ENCODE measurements around the gene TMEM218. TPM values are rescaled to one million over a fixed set of nuclear protein-coding genes. Genes with fewer than 3 reads are reported as not detected.

Gene TMEM218
- total RNA-seq, 1 donor from 2014 or later = 8.2 TPM

GRCh38 chr11:125154378-125155099 is 43.1 kb upstream of the TMEM218 start:
- H3K4me3 ChIP-seq (ENCODE audit: low read depth, low read length) = no peak overlapping the region
- TF ChIP-seq CTCF (conservative IDR thresholded peaks at IDR 0.05; ENCODE audit: low read depth, low read length) = no peak
- DNase-seq (ENCODE audit: low read depth) = no peak

GRCh38 chr11:125153837-125154236 is 42.4 kb upstream of the TMEM218 start:
- no peak for TF ChIP-seq CTCF (conservative IDR thresholded peaks at IDR 0.05; ENCODE audit: low read depth, low read length)
- DNase-seq (ENCODE audit: low read depth) = no peak
- no peak overlapping the region for H3K4me3 ChIP-seq (ENCODE audit: low read depth, low read length)

DNA sequence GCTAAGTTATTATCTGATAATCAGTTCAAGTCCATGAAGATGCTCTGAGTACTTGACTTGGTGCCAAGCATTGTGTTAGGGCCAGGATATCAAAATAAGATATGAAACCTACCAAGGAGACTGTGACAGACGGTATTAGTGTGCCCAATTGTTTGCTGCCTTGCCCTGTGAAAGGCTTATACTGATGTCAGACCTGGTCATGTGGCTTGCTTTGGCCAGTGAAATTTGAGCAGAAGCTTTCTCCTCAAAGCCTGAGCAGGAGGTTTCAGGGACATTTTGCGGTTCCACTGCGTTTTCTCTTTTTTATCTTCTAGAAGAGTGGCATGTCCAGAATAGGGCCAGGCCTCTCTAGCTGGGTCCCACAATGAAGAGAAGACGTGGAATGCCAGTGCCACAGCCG is 37.3 kb upstream of the TMEM218 start:
- DNase-seq (ENCODE audit: low read depth) = no peak
- no peak overlapping the region for H3K4me3 ChIP-seq (ENCODE audit: low read depth, low read length)
- TF ChIP-seq CTCF (conservative IDR thresholded peaks at IDR 0.05; ENCODE audit: low read depth, low read length) = no peak

DNA sequence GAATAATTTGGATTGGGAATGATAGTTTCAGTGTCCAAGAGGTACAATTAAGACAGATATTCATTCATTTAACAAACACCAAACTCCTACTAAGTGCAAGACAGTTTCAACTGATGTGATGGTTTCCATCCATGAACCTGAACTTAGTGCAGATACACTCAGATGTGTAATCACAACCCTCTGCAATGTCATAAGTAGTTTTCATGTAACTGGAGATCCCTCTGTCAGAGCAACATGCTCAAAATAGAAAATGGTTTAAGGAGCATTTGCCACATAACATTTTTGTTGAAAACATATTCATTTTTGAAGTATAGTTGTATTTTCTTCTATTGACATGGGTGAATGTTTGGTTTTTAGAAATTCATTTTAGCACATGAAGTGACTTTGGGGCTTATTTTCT is 36.6 kb upstream of the TMEM218 start:
- no peak for TF ChIP-seq CTCF (conservative IDR thresholded peaks at IDR 0.05; ENCODE audit: low read depth, low read length)

DNA sequence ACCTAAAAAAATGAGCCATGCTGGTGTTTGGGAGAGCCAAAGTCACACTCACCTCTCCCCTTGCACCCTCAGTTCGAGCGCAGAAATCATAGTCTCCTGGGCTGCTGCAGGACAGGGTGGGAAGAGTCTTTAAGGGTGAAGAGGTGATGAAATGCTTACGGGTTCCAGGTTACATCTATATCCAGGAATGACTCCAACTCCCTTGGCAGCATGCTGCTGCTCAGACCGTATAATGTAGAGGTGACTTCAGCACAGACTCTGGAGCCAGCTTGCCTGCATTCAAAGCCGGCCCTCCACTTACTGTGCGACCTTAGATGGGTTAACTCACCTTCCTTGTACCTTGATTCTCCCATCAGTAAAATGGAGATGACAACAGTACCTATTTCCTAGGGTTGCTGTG is 35.9 kb upstream of the TMEM218 start:
- no peak for DNase-seq (ENCODE audit: low read depth)
- no peak for TF ChIP-seq CTCF (conservative IDR thresholded peaks at IDR 0.05; ENCODE audit: low read depth, low read length)
- H3K4me3 ChIP-seq (ENCODE audit: low read depth, low read length) = no peak overlapping the region

More for the DNA sequence above, 36.6 kb upstream of the TMEM218 start:
- DNase-seq (ENCODE audit: low read depth) = no peak
- H3K4me3 ChIP-seq (ENCODE audit: low read depth, low read length) = no peak overlapping the region

- DNase-seq (ENCODE audit: low read depth) = no peak
- TF ChIP-seq CTCF (conservative IDR thresholded peaks at IDR 0.05; ENCODE audit: low read depth, low read length) = no peak
Observed at GRCh38 chr11:125146232-125146631, 34.8 kb upstream of the TMEM218 start.

More at GRCh38 chr11:125146232-125146631, 34.8 kb upstream of the TMEM218 start:
- H3K4me3 ChIP-seq (ENCODE audit: low read depth, low read length) = no peak overlapping the region

Measured in epithelial cell of proximal tubule (primary cell).